ENCODE data around the gene PODXL.

DNA sequence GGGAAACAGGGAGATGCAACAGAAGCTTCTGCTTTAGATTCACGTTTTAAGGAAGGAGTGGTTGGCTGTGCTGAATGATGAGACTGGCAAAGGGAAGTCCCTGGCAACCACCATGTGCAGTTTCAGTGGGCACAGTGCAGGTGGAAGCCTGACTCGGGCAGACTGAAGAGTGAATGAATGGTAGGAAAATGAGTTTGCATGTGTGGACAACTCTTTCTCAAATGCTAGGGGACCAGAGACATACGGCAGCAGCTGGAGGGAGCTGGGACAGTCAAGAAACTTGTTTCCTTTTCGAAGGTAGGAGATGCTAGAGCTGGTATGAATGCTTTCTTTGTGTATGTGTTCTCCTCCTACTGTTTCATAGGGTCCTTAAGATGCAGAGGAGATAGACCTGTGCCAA is 29.0 kb downstream of the PODXL start:
- TF ChIP-seq EZH2 (IDR thresholded peaks at IDR 0.05; ENCODE audit: borderline replicate concordance, insufficient read depth, low read length, poor library complexity, severe bottlenecking) (no peak), TAF1 (IDR thresholded peaks at IDR 0.05; ENCODE audit: low read depth) (no peak), SMC3 (conservative IDR thresholded peaks at IDR 0.05; ENCODE audit: poor library complexity) (no peak), POLR2AphosphoS5 (IDR thresholded peaks at IDR 0.05) (no peak), RAD21 (conservative IDR thresholded peaks at IDR 0.05) (no peak), EP300 (conservative IDR thresholded peaks at IDR 0.05; ENCODE audit: poor library complexity, severe bottlenecking) (no peak)
- TF ChIP-seq, protein P1, sequence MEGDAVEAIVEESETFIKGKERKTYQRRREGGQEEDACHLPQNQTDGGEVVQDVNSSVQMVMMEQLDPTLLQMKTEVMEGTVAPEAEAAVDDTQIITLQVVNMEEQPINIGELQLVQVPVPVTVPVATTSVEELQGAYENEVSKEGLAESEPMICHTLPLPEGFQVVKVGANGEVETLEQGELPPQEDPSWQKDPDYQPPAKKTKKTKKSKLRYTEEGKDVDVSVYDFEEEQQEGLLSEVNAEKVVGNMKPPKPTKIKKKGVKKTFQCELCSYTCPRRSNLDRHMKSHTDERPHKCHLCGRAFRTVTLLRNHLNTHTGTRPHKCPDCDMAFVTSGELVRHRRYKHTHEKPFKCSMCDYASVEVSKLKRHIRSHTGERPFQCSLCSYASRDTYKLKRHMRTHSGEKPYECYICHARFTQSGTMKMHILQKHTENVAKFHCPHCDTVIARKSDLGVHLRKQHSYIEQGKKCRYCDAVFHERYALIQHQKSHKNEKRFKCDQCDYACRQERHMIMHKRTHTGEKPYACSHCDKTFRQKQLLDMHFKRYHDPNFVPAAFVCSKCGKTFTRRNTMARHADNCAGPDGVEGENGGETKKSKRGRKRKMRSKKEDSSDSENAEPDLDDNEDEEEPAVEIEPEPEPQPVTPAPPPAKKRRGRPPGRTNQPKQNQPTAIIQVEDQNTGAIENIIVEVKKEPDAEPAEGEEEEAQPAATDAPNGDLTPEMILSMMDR (IDR thresholded peaks at IDR 0.05; ENCODE audit: poor library complexity, severe bottlenecking): no peak
- TF ChIP-seq, protein P2, sequence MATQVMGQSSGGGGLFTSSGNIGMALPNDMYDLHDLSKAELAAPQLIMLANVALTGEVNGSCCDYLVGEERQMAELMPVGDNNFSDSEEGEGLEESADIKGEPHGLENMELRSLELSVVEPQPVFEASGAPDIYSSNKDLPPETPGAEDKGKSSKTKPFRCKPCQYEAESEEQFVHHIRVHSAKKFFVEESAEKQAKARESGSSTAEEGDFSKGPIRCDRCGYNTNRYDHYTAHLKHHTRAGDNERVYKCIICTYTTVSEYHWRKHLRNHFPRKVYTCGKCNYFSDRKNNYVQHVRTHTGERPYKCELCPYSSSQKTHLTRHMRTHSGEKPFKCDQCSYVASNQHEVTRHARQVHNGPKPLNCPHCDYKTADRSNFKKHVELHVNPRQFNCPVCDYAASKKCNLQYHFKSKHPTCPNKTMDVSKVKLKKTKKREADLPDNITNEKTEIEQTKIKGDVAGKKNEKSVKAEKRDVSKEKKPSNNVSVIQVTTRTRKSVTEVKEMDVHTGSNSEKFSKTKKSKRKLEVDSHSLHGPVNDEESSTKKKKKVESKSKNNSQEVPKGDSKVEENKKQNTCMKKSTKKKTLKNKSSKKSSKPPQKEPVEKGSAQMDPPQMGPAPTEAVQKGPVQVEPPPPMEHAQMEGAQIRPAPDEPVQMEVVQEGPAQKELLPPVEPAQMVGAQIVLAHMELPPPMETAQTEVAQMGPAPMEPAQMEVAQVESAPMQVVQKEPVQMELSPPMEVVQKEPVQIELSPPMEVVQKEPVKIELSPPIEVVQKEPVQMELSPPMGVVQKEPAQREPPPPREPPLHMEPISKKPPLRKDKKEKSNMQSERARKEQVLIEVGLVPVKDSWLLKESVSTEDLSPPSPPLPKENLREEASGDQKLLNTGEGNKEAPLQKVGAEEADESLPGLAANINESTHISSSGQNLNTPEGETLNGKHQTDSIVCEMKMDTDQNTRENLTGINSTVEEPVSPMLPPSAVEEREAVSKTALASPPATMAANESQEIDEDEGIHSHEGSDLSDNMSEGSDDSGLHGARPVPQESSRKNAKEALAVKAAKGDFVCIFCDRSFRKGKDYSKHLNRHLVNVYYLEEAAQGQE (IDR thresholded peaks at IDR 0.05; ENCODE audit: borderline replicate concordance): no peak

Data from neural cell (in vitro differentiated cells).